ENCODE measurements around the gene ARID1B.

Gene ARID1B

GRCh38 chr6:156910938-156911337 lies 133.8 kb downstream of the ARID1B start:
- DNase-seq: no peak

DNA sequence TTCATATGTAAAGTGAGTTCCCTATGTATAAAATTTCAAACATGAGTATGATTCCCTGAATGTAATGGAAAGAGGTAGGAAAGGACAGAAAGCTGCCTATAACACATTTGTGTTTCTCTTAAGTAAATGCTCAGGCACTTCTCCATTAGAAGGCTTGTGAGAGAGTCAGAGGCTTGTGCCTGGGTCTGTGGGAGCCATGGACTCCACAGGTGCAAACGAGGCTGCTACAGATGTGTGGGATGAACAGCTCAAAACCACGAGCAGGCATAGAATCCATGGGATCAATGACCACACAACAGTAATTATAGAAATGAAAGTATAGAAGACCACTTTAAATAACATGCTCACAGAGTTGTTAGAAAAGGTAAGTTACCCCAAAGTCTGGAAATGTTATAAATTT lies 134.4 kb downstream of the ARID1B start:
- no peak for DNase-seq

- DNase-seq: no peak
Observed at GRCh38 chr6:156912431-156912830, 135.3 kb downstream of the ARID1B start.

DNA sequence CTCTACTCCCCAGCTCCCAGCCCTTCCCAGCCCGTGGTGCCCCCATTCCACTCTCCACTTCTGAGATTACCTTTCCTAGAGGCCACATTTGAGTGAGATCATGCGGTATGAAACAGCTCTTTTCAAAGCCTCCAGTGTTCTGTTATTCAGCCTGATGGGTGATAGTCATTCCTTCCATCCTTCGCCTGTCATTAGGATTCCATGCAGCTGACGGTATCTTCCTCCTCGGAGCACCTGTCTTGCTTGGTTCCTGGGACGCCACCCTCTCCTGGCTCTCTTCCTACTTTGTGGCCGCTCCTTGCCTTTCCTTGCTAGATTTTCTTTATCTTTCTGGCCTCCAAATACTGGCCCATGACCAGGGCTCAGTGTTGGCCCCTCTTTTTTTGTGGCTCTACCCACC lies 137.0 kb downstream of the ARID1B start:
- no peak for DNase-seq

- DNase-seq: no peak
Observed at GRCh38 chr6:156916130-156916801, 139.1 kb downstream of the ARID1B start.

DNA sequence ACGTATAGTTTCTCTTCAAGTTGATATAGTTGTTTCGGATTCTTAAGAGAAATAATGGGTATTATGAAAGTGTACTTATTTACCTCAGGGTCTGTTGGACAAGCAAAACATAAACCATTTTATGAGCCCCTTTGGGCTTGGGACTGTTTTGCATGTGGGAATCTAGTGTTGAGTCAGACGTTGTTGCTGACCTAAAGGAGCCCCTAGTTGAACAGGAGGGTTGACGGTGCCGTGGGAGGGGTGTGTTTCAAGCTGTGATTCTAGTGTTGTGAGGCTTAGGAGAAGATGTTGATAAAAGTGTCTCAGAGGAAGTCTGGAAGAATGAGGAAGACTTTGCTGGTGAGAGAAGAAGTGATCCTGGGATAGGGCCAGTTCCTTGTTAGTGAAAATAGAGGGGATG lies 140.0 kb downstream of the ARID1B start:
- no peak for DNase-seq

DNA sequence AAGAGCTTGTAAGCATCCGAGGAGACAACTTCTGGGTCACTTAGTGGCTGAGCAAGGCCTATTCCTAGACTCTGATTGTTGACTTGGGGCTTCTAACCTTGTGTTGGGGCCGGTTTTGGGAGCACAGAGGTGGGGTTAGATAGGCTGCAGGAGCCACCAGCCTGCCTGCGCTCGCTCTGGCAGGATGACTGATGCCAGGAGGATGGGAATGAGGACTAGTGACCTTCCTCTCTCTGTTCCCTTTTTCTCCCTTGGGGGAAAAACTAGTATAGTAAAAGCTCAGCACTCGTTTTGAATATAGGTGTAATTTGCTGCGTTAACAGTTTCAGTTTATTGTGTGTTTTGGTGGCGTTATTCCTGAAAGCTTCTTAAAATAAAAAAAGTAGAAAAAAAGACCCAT lies 141.5 kb downstream of the ARID1B start:
- DNase-seq: no peak

DNA sequence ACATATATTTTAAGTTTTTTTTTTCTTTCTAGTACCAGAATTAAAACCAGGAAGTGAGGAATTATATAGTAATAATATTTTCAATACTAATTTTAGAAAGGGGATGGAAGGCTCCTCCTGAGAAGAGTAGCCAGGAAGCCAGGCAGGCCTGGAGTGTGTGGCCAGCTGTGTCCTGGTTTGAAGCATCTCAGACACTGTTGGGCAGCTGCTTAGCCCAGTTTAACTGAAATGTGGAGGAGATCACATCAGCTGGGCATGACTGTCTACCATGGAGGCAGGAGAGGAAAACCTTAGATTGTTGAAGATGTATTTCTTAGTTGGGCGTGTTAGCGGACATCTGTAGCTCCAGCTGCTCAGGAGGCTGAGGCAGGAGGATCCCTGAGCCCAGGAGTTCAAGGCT lies 142.2 kb downstream of the ARID1B start:
- DNase-seq: no peak

GRCh38 chr6:156919814-156920369 lies 142.7 kb downstream of the ARID1B start:
- DNase-seq: no peak

DNA sequence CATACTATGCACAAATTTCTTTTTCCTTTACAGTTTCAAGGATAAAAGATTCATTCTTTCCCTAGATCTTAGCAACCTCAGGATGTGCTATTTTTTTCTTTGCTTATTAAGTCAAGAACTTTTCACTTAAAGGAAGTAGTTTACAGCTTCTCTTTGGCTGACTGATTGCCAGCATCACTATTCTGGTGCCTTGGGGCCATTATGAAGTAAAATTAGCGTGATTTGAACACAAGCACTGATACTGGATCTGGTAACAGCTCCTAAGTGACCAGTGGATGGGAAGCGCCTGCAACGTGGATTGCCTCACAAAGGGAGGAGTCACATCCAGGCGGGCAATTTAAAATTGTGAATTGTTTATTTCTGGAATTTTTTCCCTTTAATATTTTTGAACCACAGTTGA lies 147.1 kb downstream of the ARID1B start:
- no peak for DNase-seq

DNA sequence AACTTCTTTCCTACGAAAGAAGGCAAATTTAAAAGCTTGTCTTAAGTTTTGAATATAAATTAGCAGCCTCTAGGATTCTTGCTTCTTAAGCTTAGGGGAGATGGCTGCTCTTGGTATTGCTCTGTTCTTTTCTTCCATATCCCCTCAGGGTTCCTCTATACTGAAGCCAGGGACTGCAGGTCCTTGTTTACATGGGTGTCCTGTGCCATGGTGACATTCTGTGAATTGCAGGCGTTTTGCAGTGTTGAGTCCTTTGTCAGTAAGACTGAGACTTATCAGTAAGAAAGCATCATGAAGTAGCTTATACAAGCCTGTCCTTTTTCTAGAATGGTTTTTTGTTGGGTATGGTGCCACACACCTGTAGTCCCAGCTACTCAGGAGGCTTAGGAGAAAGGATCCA lies 147.8 kb downstream of the ARID1B start:
- no peak for DNase-seq

GRCh38 chr6:156925718-156926607 lies 148.8 kb downstream of the ARID1B start:
- DNase-seq: no peak

DNA sequence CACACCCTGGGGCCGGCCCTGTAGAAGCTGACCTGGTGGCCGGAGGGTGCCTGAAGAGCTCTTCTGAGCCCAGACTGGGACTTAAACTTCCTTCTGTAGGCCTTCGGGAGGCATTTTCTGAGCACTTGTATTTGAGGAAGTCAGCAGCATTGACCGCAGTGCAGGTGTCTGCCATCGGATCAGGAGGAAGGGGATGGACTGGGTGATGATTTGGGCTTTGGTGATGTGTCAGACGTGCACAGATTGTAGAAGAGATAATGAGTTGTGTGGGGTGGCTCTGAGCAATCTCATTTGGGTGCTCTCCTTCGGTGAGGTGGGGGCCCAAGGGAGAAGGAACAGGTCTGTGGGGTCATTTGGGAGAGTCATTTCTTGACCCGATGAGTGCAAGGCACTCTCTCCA lies 150.9 kb downstream of the ARID1B start:
- no peak for DNase-seq

DNA sequence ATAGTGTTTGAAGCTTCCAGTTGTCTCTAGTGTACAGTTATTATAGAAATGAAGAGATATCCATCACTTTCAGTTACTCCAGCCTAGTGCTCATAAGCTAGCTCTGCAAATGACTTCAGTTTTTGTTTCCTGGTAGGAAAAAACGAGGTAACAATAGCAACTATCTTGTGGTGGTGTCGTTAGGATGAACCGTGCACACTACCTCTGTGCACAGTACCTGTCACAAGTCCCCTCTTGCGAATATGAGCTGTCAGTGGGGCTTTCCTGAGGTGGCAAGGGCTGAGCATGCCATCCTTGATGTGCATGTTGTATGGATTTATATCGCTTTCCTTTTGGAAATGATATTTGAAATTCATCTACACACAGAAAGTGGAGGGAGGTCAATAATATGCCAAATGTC lies 151.8 kb downstream of the ARID1B start:
- no peak for DNase-seq

GRCh38 chr6:156931283-156931682 lies 154.1 kb downstream of the ARID1B start:
- DNase-seq: no peak

- DNase-seq: no peak
Observed at GRCh38 chr6:156933201-156934068, 156.3 kb downstream of the ARID1B start.

DNA sequence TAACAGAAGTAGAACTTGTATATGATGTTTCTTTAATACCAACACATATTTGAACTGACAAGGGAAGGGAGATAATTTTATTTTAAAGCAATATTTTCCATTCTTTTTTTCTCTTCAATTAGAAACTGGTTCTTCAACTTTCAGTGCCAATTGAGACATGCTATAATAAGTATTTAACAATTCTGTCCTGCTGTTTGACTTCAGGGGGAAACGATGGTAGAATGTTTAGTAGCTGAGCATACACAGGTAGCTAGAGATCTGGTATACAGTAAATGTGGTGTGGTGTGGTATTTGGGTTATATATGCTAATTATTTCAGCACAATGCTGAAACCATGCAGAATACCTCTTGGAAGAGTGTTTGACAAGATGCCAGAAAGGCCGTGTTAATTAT lies 156.9 kb downstream of the ARID1B start:
- DNase-seq: no peak

DNA sequence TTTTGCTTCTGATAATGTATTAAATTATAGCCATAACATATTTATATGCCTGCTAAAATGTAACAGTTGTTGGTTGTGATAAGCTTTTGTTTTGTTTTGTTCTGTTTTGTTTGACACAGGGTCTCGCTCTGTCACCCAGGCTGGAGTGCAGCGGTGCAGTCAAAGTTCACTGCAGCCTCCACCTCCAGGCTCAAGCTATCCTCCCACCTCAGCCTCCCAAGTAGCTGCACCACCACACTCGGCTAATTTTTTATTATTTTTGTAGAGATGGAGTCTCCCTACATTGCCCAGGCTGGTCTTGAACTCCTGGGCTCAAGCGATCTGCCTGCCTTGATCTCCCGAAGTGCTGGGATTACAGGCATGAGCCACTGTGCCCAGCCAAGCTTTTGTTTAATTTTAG lies 157.8 kb downstream of the ARID1B start:
- DNase-seq: no peak

GRCh38 chr6:156938143-156938542 lies 161.0 kb downstream of the ARID1B start:
- no peak for DNase-seq

GRCh38 chr6:156940221-156940620 lies 163.0 kb downstream of the ARID1B start:
- no peak for DNase-seq

DNA sequence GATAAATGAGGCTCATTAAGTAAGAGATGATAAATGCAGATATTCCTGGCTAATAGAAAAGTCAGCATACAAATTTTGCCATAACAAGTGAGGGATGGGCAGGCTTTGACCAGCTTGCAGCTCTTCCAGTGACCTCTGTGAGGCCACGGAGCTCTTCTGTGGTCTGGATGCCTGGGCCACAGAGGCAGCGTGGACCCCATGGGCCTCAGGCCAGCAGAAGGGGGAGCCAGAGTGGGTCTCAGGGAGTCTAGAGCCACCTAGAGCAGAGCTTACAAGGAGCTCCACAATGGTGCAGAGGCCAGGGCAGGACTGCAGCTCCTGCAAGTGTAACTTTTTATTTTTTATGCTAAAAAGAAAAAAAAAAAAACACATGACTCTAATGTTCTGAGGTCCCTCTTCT lies 165.1 kb downstream of the ARID1B start:
- DNase-seq: no peak

DNA sequence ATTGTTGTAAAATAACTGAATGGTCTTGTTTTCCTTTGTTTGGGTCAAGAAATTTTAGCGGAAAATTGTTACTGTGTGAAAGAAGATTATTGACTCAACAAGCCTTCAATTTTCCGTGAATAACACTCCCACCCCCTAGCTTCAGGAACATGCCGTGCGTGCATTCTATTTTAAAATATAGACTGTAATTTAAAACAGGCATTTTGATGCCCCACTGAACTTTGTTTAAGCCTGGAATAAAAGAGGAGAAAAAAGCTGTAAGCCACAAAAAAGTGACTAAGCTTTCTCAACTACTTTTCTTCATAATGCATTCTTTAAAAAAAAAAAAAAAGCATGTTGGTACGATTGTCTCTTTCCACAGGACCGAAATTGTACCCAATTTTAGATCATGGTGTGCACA lies 166.0 kb downstream of the ARID1B start:
- no peak for DNase-seq

DNA sequence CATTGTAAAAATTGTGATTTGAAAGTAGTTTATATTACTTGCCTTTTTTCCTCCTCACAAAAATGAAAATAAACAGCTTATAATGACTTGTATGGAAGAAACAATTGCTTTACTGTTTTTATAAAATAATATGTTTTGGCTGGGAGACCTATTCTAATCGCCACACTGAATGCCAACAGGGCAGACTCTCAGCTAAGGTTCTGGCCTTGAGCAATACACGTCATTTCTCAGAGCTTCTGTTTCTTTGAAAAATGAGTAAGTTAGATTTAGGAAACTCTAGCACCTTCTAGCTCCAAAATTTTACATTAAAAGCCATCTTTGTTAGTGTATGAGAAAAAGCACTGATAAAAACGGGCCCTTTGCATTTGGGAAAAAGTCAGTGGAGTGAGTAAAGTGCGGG lies 166.6 kb downstream of the ARID1B start:
- no peak for DNase-seq

All from CD4-positive, alpha-beta T cell treated with Interleukin-4 for 4 hours (primary cell).